ENCODE data around the gene TMUB1. TPM values are rescaled to one million over a fixed set of nuclear protein-coding genes. Genes with fewer than 3 reads are reported as not detected.

Gene TMUB1
- polyA plus RNA-seq, 4 donors, result 66.4 to 144 (median 77.2) TPM

DNA sequence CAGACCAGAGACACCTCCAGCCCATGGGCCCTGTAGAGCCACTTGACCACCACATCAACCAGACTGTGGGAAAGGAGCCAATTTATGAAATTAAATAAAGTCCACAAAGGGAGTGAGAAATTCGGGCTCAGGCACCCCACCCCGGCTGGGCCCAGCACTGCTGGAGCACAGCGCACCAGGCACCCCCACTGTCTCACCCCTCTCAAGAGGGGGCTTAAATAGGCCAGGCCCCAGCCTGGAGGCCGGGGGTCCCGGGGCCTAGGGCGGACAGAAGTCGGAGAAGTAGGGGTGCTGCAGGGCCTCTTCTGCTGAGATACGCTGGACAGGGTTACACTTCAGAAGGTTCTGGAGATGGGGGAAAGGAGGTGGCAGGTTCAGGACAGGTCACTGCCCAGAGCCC, 29.5 kb downstream of the TMUB1 start:
- Histone ChIP-seq H3K27me3 (ENCODE audit: control insufficient read depth in 3 of 3, insufficient read depth in 3 of 3, low read length in 3 of 3) (peaks cover 0 to 16% (median 0%) of the 10 kb centered on the region in 3 donors), H3K27ac (ENCODE audit: low read depth in 1 of 3, low read length in 2 of 3) (no peak overlapping the region), H3K36me3 (ENCODE audit: control insufficient read depth in 3 of 3, insufficient read depth in 2 of 3, low read depth in 1 of 3, low read length in 3 of 3) (peaks cover 0 to 30% (median 0%) of the 10 kb centered on the region in 3 donors), H3K4me3 (ENCODE audit: low read depth in 1 of 3, low read length in 3 of 3) (no peak overlapping the region), H3K4me1 (ENCODE audit: control insufficient read depth in 3 of 3, insufficient read depth in 2 of 3, low read depth in 1 of 3, low read length in 2 of 3) (peaks cover 0 to 20% (median 0%) of the 10 kb centered on the region in 3 donors), H3K9me3 (ENCODE audit: control insufficient read depth in 2 of 2, insufficient read depth in 1 of 2, low read depth in 1 of 2, low read length in 1 of 2) (no peaks in the 10 kb centered on the region)
- no peak for FAIRE-seq
- DNase-seq, result no peak
- WGBS, 3 donors, result 87 to 96% (median 94%) methylated on average over 8 of the region's 8 CpGs

DNA sequence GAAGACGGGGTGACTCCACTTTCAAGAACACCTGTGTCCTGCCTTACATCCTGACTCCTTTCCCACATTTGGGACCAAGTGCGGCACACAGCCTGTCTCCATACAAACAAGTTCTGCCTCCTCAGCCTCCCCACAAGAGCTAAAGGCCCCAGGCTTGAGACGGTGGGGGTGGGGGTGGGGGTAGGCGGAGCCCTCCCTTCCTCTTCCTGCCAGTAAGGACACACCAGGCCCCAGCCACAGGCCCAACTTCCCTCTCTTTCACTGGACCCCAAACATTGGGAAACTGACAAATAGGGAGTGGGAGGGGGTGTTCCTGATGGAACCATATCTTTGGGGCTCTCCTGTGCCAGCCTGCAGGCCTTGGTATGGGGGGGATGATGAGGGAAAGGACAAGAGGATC, 30.2 kb downstream of the TMUB1 start:
- Histone ChIP-seq H3K27ac (ENCODE audit: low read depth in 1 of 3, low read length in 2 of 3) (no peak overlapping the region), H3K4me3 (ENCODE audit: low read depth in 1 of 3, low read length in 3 of 3) (no peak overlapping the region), H3K36me3 (ENCODE audit: control insufficient read depth in 3 of 3, insufficient read depth in 2 of 3, low read depth in 1 of 3, low read length in 3 of 3) (peaks cover 0 to 30% (median 0%) of the 10 kb centered on the region in 3 donors), H3K9me3 (ENCODE audit: control insufficient read depth in 2 of 2, insufficient read depth in 1 of 2, low read depth in 1 of 2, low read length in 1 of 2) (no peaks in the 10 kb centered on the region), H3K4me1 (ENCODE audit: control insufficient read depth in 3 of 3, insufficient read depth in 2 of 3, low read depth in 1 of 3, low read length in 2 of 3) (peaks cover 0 to 14% (median 0%) of the 10 kb centered on the region in 3 donors), H3K27me3 (ENCODE audit: control insufficient read depth in 3 of 3, insufficient read depth in 3 of 3, low read length in 3 of 3) (peaks cover 0 to 16% (median 0%) of the 10 kb centered on the region in 3 donors)
- 68 to 78% (median 72%) methylated on average over 4 of the region's 4 CpGs for WGBS, 3 donors
- no peak for DNase-seq
- FAIRE-seq, result no peak

DNA sequence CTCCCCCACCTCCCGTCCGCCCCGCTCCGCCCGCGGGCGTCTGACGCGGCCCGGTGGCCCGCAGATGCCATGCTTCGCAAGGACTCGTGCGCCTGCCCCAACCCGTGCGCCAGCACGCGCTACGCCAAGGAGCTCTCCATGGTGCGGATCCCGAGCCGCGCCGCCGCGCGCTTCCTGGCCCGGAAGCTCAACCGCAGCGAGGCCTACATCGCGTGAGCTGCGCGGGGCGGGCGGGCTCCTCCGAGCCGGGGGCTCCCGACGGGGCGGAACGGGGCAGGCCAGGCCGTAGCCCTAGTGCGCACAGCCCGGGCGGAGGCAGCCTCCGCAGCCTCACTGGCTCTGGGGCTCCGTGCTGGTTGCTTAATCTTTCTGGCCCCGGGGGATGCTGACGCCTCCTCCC, 32.2 kb downstream of the TMUB1 start:
- Histone ChIP-seq H3K27me3 (ENCODE audit: control insufficient read depth in 3 of 3, insufficient read depth in 3 of 3, low read length in 3 of 3) (peaks cover 0 to 16% (median 0%) of the 10 kb centered on the region in 3 donors), H3K4me1 (ENCODE audit: control insufficient read depth in 3 of 3, insufficient read depth in 2 of 3, low read depth in 1 of 3, low read length in 2 of 3) (peaks cover 0 to 3% (median 0%) of the 10 kb centered on the region in 3 donors), H3K36me3 (ENCODE audit: control insufficient read depth in 3 of 3, insufficient read depth in 2 of 3, low read depth in 1 of 3, low read length in 3 of 3) (peaks cover 0 to 36% (median 0%) of the 10 kb centered on the region in 3 donors), H3K27ac (ENCODE audit: low read depth in 1 of 3, low read length in 2 of 3) (no peak overlapping the region), H3K4me3 (ENCODE audit: low read depth in 1 of 3, low read length in 3 of 3) (no peak overlapping the region), H3K9me3 (ENCODE audit: control insufficient read depth in 2 of 2, insufficient read depth in 1 of 2, low read depth in 1 of 2, low read length in 1 of 2) (no peaks in the 10 kb centered on the region)
- DNase-seq (peak; percentile 49 to 89), FAIRE-seq (no peak)
- WGBS, 3 donors, result 2 to 5% (median 2%) methylated on average over 44 to 50 of the region's 50 CpGs

DNA sequence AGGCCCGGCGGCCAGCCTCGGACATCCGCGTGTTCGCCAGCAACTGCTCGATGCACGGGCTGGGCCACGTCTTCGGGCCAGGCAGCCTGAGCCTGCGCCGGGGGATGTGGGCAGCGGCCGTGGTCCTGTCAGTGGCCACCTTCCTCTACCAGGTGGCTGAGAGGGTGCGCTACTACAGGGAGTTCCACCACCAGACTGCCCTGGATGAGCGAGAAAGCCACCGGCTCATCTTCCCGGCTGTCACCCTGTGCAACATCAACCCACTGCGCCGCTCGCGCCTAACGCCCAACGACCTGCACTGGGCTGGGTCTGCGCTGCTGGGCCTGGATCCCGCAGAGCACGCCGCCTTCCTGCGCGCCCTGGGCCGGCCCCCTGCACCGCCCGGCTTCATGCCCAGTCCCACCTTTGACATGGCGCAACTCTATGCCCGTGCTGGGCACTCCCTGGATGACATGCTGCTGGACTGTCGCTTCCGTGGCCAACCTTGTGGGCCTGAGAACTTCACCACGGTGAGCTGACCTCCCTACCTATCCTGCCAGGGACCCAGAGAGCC, 34.3 kb downstream of the TMUB1 start:
- H3K27ac ChIP-seq (ENCODE audit: low read depth in 1 of 3, low read length in 2 of 3), result no peak overlapping the region
- peaks cover 0 to 16% (median 0%) of the 10 kb centered on the region in 3 donors for H3K27me3 ChIP-seq (ENCODE audit: control insufficient read depth in 3 of 3, insufficient read depth in 3 of 3, low read length in 3 of 3)
- H3K9me3 ChIP-seq (ENCODE audit: control insufficient read depth in 2 of 2, insufficient read depth in 1 of 2, low read depth in 1 of 2, low read length in 1 of 2), result no peaks in the 10 kb centered on the region
- FAIRE-seq, result no peak
- DNase-seq, result no peak
- WGBS, 3 donors, result 89 to 90% (median 90%) methylated on average over 37 to 38 of the region's 38 CpGs
- no peak overlapping the region for H3K4me3 ChIP-seq (ENCODE audit: low read depth in 1 of 3, low read length in 3 of 3)
- H3K36me3 ChIP-seq (ENCODE audit: control insufficient read depth in 3 of 3, insufficient read depth in 2 of 3, low read depth in 1 of 3, low read length in 3 of 3), result peaks cover 0 to 44% (median 4%) of the 10 kb centered on the region in 3 donors
- H3K4me1 ChIP-seq (ENCODE audit: control insufficient read depth in 3 of 3, insufficient read depth in 2 of 3, low read depth in 1 of 3, low read length in 2 of 3), result peaks cover 0 to 3% (median 0%) of the 10 kb centered on the region in 3 donors

DNA sequence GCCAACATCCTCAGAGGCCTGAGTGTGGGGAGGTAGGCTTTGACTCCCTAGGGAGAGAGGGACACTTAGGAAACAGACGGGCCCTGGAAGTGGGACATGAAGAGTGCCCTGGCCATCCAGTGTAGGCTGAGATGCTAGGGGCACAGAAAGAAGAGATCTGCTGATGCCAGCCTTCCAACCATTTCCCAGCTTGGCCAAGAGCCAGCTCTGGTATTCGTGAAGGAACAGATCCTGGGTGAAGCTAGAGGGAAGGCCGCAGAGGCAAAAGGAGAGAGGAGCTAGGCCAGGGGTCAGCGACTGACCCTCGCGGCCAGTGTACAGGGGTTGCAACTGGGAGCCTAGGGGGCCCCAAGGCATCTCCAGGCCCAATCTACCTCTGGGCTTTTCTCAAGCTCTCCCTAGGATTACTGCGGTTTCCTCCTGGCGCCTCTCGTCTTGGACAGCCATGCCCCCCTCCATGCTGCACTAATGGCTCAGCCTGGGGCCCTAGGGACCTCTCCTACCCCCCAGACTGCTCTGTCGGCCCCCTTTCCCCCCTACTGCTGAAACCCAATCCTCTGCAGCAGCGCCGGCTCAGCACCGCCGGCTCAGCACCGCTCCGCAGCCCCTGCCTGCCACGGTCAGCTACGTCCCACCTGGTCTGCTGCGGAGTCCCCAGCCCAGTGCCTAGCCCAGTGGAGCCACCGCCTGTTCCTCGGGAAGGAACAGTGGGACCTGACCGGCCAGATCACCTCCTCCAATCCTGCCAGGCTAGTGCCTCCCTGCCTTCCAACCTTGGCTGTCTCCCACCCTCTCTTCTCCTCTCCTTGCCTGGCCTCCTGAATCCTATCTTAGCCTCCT, 35.1 kb downstream of the TMUB1 start, which contains the start of gene ASIC3:
TSS of gene ASIC3 (plus strand) at position 556 of the 840 bp plus-strand sequence. CDS start 355 bp downstream, outside the sequence.
- Histone ChIP-seq H3K36me3 (ENCODE audit: control insufficient read depth in 3 of 3, insufficient read depth in 2 of 3, low read depth in 1 of 3, low read length in 3 of 3) (peaks cover 0 to 40% (median 4%) of the 10 kb centered on the region in 3 donors), H3K27me3 (ENCODE audit: control insufficient read depth in 3 of 3, insufficient read depth in 3 of 3, low read length in 3 of 3) (peaks cover 0 to 16% (median 0%) of the 10 kb centered on the region in 3 donors), H3K4me3 (ENCODE audit: low read depth in 1 of 3, low read length in 3 of 3) (no peak within 1 kb of the TSS), H3K4me1 (ENCODE audit: control insufficient read depth in 3 of 3, insufficient read depth in 2 of 3, low read depth in 1 of 3, low read length in 2 of 3) (peaks cover 0 to 3% (median 0%) of the 10 kb centered on the region in 3 donors), H3K27ac (ENCODE audit: low read depth in 1 of 3, low read length in 2 of 3) (no peak within 1 kb of the TSS), H3K9me3 (ENCODE audit: control insufficient read depth in 2 of 2, insufficient read depth in 1 of 2, low read depth in 1 of 2, low read length in 1 of 2) (no peaks in the 10 kb centered on the region)
- DNase-seq (no peak), FAIRE-seq (no peak)
- 78 to 83% (median 81%) methylated on average over 21 to 22 of the region's 22 CpGs for WGBS, 3 donors

DNA sequence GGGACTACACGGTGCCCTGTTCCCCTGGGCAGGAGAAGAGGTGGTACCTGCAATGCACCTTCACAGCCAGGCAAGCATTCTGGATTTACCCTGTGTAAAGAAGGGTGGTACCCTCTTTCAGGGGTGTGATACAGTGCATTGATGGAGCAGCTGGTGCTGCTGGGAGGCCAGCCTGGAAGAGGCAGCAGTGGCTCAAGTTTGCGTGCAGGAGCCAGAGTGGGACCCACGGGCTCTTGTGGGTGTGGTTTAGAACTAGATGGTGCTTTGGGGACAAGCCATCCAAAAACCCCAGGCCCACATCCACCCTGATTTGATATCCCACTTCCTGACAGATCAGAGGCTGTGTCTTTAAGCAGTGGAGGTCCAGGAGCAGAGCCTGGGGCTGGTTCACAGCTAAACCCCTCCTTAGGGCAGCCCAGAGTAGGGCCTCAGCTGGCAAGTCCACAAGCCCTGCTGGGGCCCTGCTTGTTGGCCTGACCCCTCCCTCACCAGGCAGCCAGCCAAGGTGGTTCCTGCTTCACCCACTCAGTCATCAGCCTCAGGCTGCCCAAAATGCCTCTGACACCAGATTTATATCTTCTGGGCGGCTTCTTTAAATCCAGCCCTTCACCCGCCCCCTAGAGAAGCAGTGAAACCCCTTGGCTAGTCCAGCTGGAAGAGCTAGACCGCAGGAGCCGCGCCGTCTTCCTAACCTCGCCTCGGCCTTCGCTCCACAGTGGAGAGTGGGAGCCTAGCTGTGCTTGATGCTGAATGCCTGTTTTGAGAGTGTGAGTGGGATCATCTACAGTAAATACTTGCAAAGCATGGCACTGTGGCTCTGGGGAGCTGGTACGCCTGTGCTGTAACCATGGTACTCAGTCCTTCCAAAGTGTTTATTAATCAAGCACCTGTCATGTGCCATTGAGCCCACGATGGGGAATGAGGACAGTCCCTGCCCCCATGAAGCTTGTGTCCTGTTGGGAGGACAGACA, 36.4 kb downstream of the TMUB1 start:
- DNase-seq (no peak), FAIRE-seq (no peak)
- Histone ChIP-seq H3K4me3 (ENCODE audit: low read depth in 1 of 3, low read length in 3 of 3) (no peak overlapping the region), H3K9me3 (ENCODE audit: control insufficient read depth in 2 of 2, insufficient read depth in 1 of 2, low read depth in 1 of 2, low read length in 1 of 2) (no peaks in the 10 kb centered on the region), H3K27ac (ENCODE audit: low read depth in 1 of 3, low read length in 2 of 3) (no peak overlapping the region), H3K36me3 (ENCODE audit: control insufficient read depth in 3 of 3, insufficient read depth in 2 of 3, low read depth in 1 of 3, low read length in 3 of 3) (peaks cover 0 to 43% (median 4%) of the 10 kb centered on the region in 3 donors), H3K4me1 (ENCODE audit: control insufficient read depth in 3 of 3, insufficient read depth in 2 of 3, low read depth in 1 of 3, low read length in 2 of 3) (peaks cover 0 to 3% (median 0%) of the 10 kb centered on the region in 3 donors), H3K27me3 (ENCODE audit: control insufficient read depth in 3 of 3, insufficient read depth in 3 of 3, low read length in 3 of 3) (peaks cover 0 to 16% (median 0%) of the 10 kb centered on the region in 3 donors)
- WGBS, 3 donors, result 50 to 69% (median 68%) methylated on average over 14 of the region's 14 CpGs

DNA sequence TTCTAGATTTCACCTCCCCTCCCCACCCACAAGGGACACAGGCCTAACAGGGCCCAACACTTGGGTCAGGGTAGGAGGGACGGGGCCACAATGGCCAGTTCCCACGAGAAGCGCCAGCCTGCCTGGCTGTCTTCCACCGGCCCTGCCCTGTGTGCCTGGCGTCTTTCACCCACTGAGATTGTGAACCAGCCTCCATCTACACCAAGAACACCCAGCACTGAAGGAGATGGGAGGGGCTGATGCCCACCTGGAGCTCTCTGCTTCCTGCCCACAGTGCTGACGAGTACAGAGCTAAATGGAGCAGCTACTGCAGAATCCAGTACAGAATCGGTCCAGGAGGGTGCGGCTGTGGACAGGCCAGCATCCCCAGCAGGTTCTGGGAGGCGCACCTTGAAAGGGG, 37.3 kb downstream of the TMUB1 start:
- Histone ChIP-seq H3K4me1 (ENCODE audit: control insufficient read depth in 3 of 3, insufficient read depth in 2 of 3, low read depth in 1 of 3, low read length in 2 of 3) (peaks cover 0 to 4% (median 0%) of the 10 kb centered on the region in 3 donors), H3K27ac (ENCODE audit: low read depth in 1 of 3, low read length in 2 of 3) (no peak overlapping the region), H3K36me3 (ENCODE audit: control insufficient read depth in 3 of 3, insufficient read depth in 2 of 3, low read depth in 1 of 3, low read length in 3 of 3) (peaks cover 0 to 52% (median 5%) of the 10 kb centered on the region in 3 donors), H3K9me3 (ENCODE audit: control insufficient read depth in 2 of 2, insufficient read depth in 1 of 2, low read depth in 1 of 2, low read length in 1 of 2) (no peaks in the 10 kb centered on the region), H3K27me3 (ENCODE audit: control insufficient read depth in 3 of 3, insufficient read depth in 3 of 3, low read length in 3 of 3) (peaks cover 0 to 16% (median 0%) of the 10 kb centered on the region in 3 donors), H3K4me3 (ENCODE audit: low read depth in 1 of 3, low read length in 3 of 3) (no peak overlapping the region)
- FAIRE-seq (no peak), DNase-seq (no peak)
- 81 to 87% (median 87%) methylated on average over 9 of the region's 9 CpGs for WGBS, 3 donors
